ENCODE results near the gene MED27. TPM values are rescaled to one million over a fixed set of nuclear protein-coding genes. Genes with fewer than 3 reads are reported as not detected.

The MED27 gene
- total RNA-seq, 1 donor from 2014 or later = 17.9 TPM

GRCh38 chr9:131994364-131995125 is 85.1 kb downstream of the MED27 start:
- no peak for ATAC-seq

- no peak for ATAC-seq
Measured at GRCh38 chr9:131992906-131993657, 86.6 kb downstream of the MED27 start.

- ATAC-seq = no peak
Measured at GRCh38 chr9:131987232-131987631, 92.4 kb downstream of the MED27 start.

- ATAC-seq = peak; percentile 26
Measured at GRCh38 chr9:131986576-131986975, 93.1 kb downstream of the MED27 start.

- peak; percentile 72 for ATAC-seq
Measured at GRCh38 chr9:131986089-131986488, 93.6 kb downstream of the MED27 start.

GRCh38 chr9:131984564-131984963 is 95.1 kb downstream of the MED27 start:
- ATAC-seq = no peak

- ATAC-seq = no peak
Measured at GRCh38 chr9:131982671-131983239, 96.9 kb downstream of the MED27 start.

GRCh38 chr9:131982102-131982501 is 97.6 kb downstream of the MED27 start:
- no peak for ATAC-seq

GRCh38 chr9:131981116-131981776 is 98.4 kb downstream of the MED27 start:
- no peak for ATAC-seq

GRCh38 chr9:131980267-131981016 is 99.2 kb downstream of the MED27 start:
- ATAC-seq = no peak

GRCh38 chr9:131977109-131977838 is 102.4 kb downstream of the MED27 start:
- ATAC-seq = no peak

GRCh38 chr9:131976157-131977108 is 103.2 kb downstream of the MED27 start:
- ATAC-seq = no peak

GRCh38 chr9:131972889-131973288 is 106.8 kb downstream of the MED27 start:
- no peak for ATAC-seq

- ATAC-seq = no peak
Measured at GRCh38 chr9:131971482-131972074, 108.1 kb downstream of the MED27 start.

- ATAC-seq = no peak
Measured at GRCh38 chr9:131969469-131969989, 110.1 kb downstream of the MED27 start.

GRCh38 chr9:131968632-131969031 is 111.0 kb downstream of the MED27 start:
- ATAC-seq = no peak

GRCh38 chr9:131965841-131966240 is 113.8 kb downstream of the MED27 start:
- ATAC-seq = no peak

GRCh38 chr9:131965103-131965502 is 114.6 kb downstream of the MED27 start:
- ATAC-seq = no peak

Data from esophagus mucosa (tissue), 1 donor.